Measurements from ENCODE around the gene HOXC11. TPM values are rescaled to one million over a fixed set of nuclear protein-coding genes. Genes with fewer than 3 reads are reported as not detected.
A peak's percentile ranks its signal among the peaks of the same experiment; 100 is the strongest.

The HOXC11 gene
- total RNA-seq, result 0.69 and 1.7 TPM in 2 replicates

GRCh38 chr12:53972722-53973235, at the start of gene HOXC11:
HOXC11 (plus strand) TSS chr12:53973126; CDS start chr12:53973242, 116 bp downstream.
- DNase-seq (ENCODE audit: low read depth), result no peak

DNA sequence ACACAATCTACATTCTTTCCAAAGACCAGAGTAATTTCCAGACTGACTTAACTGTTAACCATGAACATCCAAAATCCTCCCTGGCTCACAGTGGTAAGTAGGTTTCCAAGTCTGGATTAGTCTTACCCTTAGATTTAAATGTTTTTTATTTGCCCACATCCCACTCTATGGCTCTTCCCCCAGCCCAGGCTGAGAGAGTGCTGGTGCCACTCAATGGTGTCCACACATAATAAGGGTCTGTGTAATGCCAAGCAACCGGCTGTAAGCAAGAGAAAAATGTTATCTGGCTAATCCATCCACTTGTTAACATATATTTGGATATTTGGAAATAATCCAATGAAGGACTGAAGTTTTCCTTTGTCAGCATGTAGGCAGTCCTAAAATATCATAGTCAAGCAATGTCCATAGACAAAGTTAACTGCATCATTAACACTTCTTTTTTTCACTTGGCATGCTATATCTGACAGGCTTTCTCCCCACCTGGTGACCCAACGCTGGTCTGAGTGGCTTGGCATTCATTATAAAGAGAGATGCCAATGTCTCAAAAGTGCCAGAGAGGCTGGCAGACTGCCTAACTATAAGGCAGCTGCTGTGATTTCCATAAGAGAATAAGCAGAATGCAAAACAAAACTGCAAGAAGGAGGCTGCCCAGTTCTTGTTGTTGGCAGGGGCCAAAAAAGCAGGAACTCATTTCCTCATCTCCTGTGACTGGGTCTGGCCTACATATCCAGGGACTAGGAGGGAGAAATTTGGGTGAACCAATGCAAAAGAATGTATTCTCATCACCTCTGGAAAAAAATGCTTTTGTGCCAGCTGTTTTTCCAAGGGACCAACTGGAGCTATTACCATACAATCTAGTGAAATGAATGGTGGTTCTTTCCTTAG, 48.2 kb upstream of the HOXC11 start:
- DNase-seq (ENCODE audit: low read depth), result no peak

DNA sequence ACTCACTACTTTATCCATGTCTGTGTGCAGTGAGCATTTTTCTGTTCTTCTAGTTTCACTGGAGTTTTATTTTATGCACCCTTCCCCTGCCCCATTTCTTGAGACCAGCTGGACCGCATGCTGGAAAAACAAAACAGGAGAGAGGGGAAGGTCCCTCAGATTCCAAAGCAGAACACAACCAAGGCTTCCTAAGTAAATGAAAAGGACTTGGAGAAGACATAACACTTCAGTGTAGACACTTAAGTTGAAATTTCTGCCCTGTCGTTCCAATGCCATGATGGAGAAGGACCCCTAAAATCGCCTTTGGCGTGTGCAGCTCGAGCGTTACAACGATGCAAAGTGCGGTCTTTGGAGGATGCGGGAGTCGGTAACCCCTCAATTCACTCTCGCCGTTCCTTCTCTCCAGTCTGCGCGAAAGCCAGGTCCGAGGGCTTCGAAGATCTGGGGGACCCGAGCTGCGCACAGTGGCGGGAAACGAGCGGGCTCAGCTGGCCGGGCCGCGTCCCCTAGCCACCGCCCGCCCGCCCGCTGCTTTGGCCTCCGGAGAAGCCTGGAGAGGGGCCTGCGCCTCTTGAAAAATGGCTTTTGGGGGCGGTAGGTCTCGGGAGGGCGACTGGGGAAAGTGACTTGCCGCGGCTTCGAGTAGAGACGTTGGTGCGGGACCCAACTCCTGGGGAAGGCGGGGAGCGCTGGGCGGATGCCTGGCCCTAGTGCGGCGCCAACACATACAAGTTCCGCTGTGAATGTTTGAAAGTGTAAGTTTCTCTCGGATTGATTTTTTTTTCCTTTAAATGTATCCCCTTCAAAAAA, 45.5 kb upstream of the HOXC11 start:
- no peak for DNase-seq (ENCODE audit: low read depth)

GRCh38 chr12:53928054-53928835, 44.7 kb upstream of the HOXC11 start:
- DNase-seq (ENCODE audit: low read depth), result no peak

DNA sequence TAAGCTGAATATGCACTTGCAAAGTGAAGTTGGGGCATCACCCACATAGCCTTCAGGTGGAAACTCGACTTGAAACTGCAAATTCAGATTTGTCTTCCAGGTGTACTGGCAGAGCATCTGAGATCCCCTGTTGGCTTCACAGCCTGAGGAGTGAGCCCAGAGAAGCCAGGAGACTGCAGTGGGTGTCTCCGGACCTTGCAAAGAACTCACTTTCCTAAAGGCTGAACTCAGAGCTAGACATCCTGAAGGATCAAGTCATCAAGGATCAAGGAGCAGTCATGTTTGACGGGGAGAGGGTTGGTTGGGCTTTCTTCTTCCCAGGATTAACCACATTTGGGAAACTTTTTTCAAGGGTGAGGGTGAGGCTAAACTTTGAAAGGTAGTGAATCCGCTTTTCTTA, 43.4 kb upstream of the HOXC11 start:
- no peak for DNase-seq (ENCODE audit: low read depth)

- no peak for DNase-seq (ENCODE audit: low read depth)
Observed at GRCh38 chr12:53930591-53931255, 42.2 kb upstream of the HOXC11 start.

GRCh38 chr12:53931844-53932581, 40.9 kb upstream of the HOXC11 start:
- DNase-seq (ENCODE audit: low read depth), result no peak

DNA sequence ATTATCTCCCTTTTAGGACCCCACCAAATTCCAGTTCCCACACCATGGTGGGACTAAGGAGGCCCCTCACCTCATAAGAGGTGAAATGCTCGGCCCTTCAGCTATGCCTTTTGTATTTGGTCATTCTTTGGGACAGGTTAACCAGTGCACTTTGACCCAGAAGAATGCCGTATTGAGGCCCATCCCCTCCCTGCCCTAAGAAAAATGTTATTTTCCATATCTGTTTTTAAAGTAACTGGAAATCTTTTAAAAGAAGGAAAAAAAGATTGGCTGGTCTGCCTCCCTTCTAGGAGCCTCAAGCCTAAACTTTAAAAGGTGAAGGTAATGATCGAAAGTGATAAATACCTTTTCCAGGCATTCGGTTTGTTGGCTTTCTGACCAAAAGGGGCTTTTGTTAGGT, 40.0 kb upstream of the HOXC11 start:
- DNase-seq (ENCODE audit: low read depth), result no peak

- no peak for DNase-seq (ENCODE audit: low read depth)
Observed at GRCh38 chr12:53935383-53936341, 37.3 kb upstream of the HOXC11 start.

GRCh38 chr12:53937099-53937498, 35.8 kb upstream of the HOXC11 start:
- DNase-seq (ENCODE audit: low read depth), result no peak

DNA sequence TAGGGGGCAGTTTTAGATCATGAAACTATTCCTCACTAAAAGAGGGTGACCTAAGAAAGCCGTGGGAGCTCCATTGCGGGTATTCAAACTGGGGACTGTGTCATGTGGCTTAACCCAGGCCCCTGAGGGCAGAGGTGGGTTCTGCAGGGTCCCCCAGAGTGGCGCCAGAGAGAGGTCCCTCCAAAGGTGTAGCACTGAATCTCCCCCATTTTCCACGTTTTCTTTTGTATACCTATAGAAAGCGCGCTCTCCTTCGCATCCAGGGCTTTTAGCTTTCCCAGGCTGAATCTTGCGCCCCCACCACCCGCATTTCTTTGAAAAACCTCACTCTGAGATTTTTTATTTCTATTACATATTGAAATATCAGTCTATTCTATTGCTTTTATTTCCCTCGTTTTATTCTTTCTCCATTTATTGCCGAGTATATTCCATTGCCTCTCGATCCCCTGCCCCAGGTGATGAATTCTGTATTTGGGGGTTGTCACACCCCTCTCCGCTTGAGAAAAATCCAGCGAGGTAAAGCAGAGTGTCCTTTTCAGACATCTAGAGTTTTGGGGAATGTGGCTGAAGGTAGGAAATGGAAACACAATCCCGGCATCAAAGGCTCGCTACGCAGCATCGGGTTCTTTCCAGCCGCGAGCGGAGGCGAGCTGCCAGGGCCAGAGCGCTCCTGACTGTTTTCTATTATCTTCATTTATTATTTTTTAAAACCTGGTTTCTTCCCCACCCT, 35.2 kb upstream of the HOXC11 start:
- DNase-seq (ENCODE audit: low read depth), result no peak

DNA sequence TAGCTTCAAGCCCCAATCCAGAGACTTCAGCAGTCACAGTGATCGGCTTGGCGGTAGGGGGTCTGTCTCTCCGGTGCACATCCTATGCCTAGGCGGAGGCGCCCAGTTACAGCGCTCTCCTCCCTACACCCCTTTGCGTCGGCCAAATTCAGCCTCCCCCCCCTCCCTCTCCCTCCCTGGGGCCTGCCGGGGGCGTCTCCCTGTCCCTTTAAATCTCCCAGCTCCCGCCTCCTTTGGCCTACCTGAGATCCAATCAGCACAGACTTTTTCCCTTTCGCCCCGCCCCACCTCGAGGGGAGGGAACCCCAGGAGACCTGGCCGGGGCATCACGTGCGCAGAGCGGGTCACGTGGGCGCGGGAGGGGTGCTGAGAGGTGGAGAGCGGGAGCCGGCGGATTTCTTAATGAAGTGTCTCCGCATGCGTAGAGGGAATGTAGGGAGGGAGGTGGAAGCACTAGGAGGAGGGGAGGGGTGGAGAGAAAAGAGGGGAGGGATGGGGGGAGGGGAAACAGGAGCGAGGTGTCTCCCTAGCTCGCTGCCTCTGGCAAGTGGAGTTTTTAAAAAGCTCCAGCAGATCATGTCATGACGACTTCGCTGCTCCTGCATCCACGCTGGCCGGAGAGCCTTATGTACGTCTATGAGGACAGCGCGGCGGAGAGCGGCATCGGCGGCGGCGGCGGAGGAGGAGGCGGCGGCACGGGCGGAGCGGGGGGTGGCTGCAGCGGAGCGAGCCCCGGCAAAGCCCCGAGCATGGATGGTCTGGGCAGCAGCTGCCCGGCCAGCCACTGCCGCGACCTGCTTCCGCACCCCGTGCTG, 34.4 kb upstream of the HOXC11 start, which contains the start of gene HOXC13:
Gene HOXC13, plus strand, starts transcription at position 506 of the 815 bp plus-strand sequence. Its CDS starts 76 bp downstream, at position 582.
- DNase-seq (ENCODE audit: low read depth), result peak; percentile 56

DNA sequence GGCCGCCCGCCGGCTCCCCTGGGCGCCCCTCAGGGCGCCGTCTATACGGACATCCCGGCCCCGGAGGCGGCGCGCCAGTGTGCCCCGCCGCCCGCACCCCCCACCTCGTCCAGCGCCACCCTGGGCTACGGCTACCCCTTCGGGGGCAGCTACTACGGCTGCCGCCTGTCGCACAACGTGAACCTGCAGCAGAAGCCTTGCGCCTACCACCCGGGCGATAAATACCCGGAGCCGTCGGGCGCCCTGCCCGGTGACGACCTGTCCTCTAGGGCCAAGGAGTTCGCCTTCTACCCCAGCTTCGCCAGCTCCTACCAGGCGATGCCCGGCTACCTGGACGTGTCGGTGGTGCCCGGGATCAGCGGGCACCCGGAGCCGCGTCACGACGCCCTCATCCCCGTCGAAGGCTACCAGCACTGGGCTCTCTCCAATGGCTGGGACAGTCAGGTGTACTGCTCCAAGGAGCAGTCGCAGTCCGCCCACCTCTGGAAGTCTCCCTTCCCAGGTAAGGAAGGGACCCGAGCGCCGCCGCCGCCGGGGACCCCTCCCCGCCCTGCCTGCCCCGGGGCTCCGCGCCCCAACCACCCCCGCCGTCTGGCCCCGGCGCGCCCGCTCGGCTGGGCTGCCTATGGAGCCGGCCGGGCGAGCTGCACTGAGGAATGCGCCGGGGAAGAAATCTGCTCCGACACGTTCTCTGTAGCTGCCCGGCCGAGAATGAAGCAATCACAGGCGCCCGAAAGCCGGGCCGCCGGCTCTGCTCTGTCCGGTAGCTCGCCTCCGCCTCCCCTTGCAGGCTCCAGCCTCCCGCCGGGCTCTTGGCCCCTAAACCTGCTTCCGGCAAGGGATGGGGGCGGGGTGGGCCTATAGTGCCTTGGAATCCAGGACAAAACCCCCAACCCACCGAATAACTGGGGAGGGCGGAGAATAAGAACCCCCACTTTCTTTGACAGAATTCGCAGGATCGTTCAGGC, 33.5 kb upstream of the HOXC11 start:
- no peak for DNase-seq (ENCODE audit: low read depth)

GRCh38 chr12:53940443-53941014, 32.4 kb upstream of the HOXC11 start:
- no peak for DNase-seq (ENCODE audit: low read depth)

- DNase-seq (ENCODE audit: low read depth), result no peak
Observed at GRCh38 chr12:53941187-53941586, 31.7 kb upstream of the HOXC11 start.

DNA sequence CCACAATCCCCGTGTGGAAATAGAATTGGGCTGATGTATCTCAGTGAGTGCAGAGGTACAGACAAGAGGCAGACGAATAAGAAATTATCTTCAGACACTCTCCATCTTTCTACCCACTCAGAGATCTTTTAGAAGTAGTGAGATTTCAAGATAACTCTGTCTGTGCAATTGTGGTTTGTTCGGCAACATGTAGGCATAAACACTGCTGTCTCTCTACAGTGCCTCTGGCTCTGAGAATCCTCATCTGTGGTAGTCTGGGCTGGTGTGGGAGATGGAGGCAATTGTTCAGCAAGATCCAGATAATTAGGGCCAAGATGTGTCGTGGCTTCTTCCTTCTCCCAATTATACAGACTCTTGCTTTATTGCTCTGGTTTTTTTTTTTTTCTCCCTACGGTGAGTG, 31.2 kb upstream of the HOXC11 start:
- DNase-seq (ENCODE audit: low read depth), result no peak

Data from renal cortical epithelial cell (primary cell).